T-helper 17 cell (primary cell): Measurements from ENCODE around the gene OGFRL1. TPM values are rescaled to one million over a fixed set of nuclear protein-coding genes. Genes with fewer than 3 reads are reported as not detected.

Experiments
- ATAC-seq: fragments of 150-1000 bp; cut with Tn5 transposase; 2 replicates; pipeline ENCODE4 v1.10.0; 2021; ENCODE audit warnings: mild to moderate bottlenecking, moderate library complexity
- DNase-seq, 3 donors: peaks; one replicate each; pipeline versions ENCODE4 v3.0.0 to v3.0.0-alpha.2; 2020 to 2021
- H3K9me3 ChIP-seq: one replicate; pipeline ENCODE4 v1.7.0; 2013; ENCODE audit warnings: low read length, mild to moderate bottlenecking; ENCODE audit not compliant: control insufficient read depth, poor library complexity, severe bottlenecking
- H3K27ac Mint-ChIP-seq: one replicate; pipeline ENCODE4 v1.8.0; 2022; ENCODE audit warnings: mild to moderate bottlenecking, moderate library complexity, mixed read lengths
- H3K27me3 Mint-ChIP-seq: one replicate; pipeline ENCODE4 v1.8.0; 2022; ENCODE audit warnings: mixed read lengths
- H3K36me3 Mint-ChIP-seq: one replicate; pipeline ENCODE4 v1.8.0; 2022; ENCODE audit warnings: low read depth, mixed read lengths
- H3K4me1 Mint-ChIP-seq: one replicate; pipeline ENCODE4 v1.8.0; 2022; ENCODE audit warnings: mild to moderate bottlenecking, mixed read lengths
- H3K4me3 Mint-ChIP-seq: one replicate; pipeline ENCODE4 v1.8.0; 2022; ENCODE audit warnings: mild to moderate bottlenecking, moderate library complexity, mixed read lengths
- total RNA-seq, 4 donors: library from RNA in 2 of 4; stranded (reverse) in 2 of 4; gene quantifications; one replicate each; pipeline ENCODE4 v1.2.3 and lab custom pipeline; 2022 to 2026

The OGFRL1 gene
- total RNA-seq, 2 donors from 2014 or later: 11.6 to 14.7 TPM

DNA sequence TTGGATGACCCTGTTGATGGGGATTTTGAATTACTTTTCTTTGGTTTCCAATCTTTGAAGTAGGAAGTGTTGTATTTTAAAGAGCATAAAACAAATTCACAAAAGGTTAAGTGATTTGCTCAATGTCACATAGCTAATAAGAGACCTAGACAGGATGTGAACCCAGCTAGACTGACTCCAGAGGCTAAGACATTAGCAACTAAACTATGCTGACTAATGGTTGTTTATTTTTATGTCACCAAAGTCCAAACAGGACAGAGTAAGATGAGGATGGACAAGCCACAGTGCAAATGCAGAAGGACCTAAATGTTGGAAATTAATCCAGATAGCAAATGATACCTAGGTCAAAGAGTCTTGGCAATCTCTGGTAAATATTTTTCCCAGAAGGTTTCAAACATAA is 38.0 kb downstream of the OGFRL1 start:
- no peaks in the 10 kb centered on the region for H3K9me3 ChIP-seq
- ATAC-seq (no peak), DNase-seq (no peak)
- Mint-ChIP-seq H3K4me3 (no peak overlapping the region), H3K27ac (no peak overlapping the region), H3K27me3 (peaks cover 58% of the 10 kb centered on the region), H3K36me3 (peaks cover 2% of the 10 kb centered on the region), H3K4me1 (peaks cover 5% of the 10 kb centered on the region)

DNA sequence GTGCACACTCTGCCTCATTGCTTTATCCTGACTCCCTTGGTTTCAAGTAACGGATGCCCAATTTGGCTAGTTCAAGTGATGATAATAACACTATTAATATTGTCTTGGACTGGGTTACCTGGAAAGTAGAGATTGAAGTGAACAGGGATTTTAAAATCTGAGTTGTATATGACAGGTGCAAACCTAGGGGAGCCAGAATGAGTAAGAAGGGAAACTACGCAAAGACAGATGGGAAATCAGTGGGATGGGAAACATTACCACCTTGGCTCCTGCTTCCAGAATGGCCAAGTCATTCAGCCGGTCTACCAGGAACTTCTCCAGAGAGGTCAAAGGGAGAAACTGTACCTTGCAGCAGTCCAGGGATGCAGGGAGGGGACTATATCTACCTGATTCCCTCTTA is 41.9 kb downstream of the OGFRL1 start:
- Mint-ChIP-seq H3K27me3 (peaks cover 44% of the 10 kb centered on the region), H3K4me1 (no peaks in the 10 kb centered on the region), H3K27ac (no peak overlapping the region), H3K36me3 (peaks cover 2% of the 10 kb centered on the region), H3K4me3 (no peak overlapping the region)
- no peaks in the 10 kb centered on the region for H3K9me3 ChIP-seq
- DNase-seq (no peak), ATAC-seq (no peak)

DNA sequence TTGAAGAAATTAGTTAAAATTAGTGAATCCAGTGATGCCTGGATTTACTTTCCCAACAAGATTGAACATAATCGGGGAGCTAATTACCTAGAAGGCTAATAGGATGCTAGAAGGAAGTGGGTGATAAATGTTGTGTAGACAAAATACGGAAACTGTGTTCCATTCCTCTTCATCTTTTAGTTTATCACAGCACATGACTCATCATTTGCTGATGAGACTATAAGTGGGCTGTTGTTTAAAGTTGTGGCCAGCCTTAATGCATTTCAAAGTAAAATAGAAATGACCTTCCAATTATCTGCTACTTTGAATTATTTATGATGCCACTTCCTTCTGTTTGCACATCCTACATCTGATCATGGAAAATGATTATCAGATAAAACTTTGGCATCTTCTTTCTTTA is 43.4 kb downstream of the OGFRL1 start:
- H3K9me3 ChIP-seq: no peaks in the 10 kb centered on the region
- Mint-ChIP-seq H3K27me3 (peaks cover 35% of the 10 kb centered on the region), H3K4me3 (no peak overlapping the region), H3K4me1 (no peaks in the 10 kb centered on the region), H3K36me3 (peaks cover 2% of the 10 kb centered on the region), H3K27ac (no peak overlapping the region)
- DNase-seq (no peak), ATAC-seq (no peak)

DNA sequence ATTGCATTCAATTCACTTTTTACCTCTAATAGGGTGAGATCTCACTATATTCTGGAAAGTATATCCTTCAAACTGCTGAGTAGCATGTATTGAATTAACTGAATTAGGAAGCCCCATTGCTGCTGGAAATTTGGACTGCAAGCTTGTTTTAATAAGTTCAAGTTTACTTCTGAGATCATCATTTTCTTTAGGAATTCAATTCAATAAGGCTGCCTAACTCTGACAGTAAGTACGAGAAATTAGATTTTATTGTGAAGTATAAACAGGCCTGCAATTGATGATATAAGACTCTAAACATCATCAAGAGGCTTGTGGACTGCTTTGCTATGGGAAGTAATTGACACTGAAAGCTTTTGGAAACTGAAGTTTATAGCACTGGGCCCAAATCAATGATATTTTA is 44.4 kb downstream of the OGFRL1 start:
- H3K9me3 ChIP-seq: no peaks in the 10 kb centered on the region
- Mint-ChIP-seq H3K27ac (no peak overlapping the region), H3K4me1 (no peaks in the 10 kb centered on the region), H3K36me3 (peaks cover 2% of the 10 kb centered on the region), H3K27me3 (peaks cover 27% of the 10 kb centered on the region), H3K4me3 (no peak overlapping the region)
- ATAC-seq: no peak
- no peak for DNase-seq

DNA sequence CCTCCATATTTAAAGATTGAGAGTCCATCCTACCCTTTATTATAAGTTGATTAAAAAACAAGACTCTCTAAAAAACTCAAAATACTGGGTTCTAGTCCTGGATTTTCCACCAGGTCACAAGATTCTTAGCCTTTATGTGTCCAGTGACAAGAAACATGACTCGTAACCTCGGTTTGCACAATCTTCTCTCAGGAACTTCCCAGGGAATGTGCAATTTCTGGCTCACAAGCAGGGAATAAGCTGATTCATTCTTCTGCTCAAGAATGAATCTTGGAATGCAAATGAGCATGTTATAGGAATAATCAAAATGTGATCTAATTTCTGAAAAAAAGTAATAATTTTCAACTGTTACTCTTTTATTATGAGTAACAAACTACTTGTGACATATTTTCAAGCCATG is 45.1 kb downstream of the OGFRL1 start:
- Mint-ChIP-seq H3K27me3 (peaks cover 21% of the 10 kb centered on the region), H3K4me1 (no peaks in the 10 kb centered on the region), H3K4me3 (no peak overlapping the region), H3K27ac (no peak overlapping the region), H3K36me3 (peaks cover 2% of the 10 kb centered on the region)
- DNase-seq (no peak), ATAC-seq (no peak)
- no peaks in the 10 kb centered on the region for H3K9me3 ChIP-seq

DNA sequence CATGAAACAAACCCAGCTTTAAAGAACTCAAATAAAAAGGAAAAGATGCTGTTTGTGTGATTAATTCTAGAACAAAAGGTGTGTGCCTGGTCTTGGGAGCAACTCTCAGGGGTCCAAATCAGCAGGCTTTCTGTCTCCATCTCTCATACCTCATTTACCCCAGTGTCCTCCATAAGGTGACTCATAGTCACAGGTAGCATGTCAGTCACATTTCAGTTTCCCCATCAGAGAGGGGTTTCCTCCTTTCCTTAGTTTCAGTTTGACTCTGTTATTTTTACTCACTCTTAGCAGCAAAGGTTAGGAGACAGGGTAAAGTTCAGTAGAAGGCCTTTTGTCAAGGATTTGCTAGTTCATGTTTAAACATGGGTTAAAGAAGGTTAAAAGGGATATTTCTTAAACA is 46.2 kb downstream of the OGFRL1 start:
- Mint-ChIP-seq H3K27me3 (peaks cover 14% of the 10 kb centered on the region), H3K36me3 (peaks cover 2% of the 10 kb centered on the region), H3K27ac (no peak overlapping the region), H3K4me3 (no peak overlapping the region), H3K4me1 (no peaks in the 10 kb centered on the region)
- ATAC-seq (no peak), DNase-seq (no peak)
- H3K9me3 ChIP-seq: no peaks in the 10 kb centered on the region

DNA sequence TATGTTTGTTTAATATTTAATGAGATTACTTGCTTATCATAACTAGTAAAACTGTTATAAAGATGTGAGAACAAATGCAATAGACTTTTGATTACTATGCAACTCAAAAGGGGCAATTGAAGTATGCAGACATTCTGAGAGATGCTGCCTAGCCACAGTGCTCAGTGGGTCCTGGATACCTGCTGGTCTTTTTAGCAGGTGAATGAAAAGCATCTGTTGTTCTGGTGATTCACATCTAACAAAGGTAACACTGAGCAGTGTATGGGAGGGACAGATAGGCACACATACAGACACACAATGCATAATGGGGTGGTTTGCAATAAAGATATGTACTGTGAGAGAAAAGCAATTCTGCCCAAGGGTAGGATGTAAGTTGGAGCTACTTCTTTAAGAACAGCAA is 46.9 kb downstream of the OGFRL1 start:
- no peak overlapping the region for H3K4me3 Mint-ChIP-seq
- H3K36me3 Mint-ChIP-seq: peaks cover 2% of the 10 kb centered on the region
- H3K27me3 Mint-ChIP-seq: peaks cover 10% of the 10 kb centered on the region
- no peak for ATAC-seq
- no peak for DNase-seq
- no peaks in the 10 kb centered on the region for H3K4me1 Mint-ChIP-seq
- H3K27ac Mint-ChIP-seq: no peak overlapping the region
- no peaks in the 10 kb centered on the region for H3K9me3 ChIP-seq

DNA sequence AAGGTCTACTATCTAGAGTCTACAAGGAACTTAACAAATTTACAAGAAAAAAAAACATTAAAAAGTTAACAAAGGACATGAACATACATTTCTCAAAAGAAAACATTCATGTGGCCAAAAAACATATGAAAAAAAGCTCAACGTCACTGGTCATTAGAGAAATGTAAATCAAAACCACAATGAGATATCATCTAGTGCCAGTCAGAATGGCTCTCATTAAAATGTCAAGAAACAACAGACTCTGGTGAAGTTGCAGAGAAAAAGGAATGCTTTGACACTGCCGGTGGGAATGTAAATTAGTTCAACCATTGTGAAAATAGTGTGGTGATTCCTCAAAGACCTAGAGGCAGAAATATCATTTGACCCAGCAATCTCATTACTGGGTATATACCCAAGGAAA is 48.3 kb downstream of the OGFRL1 start:
- Mint-ChIP-seq H3K36me3 (no peaks in the 10 kb centered on the region), H3K4me3 (no peak overlapping the region), H3K27me3 (no peaks in the 10 kb centered on the region), H3K27ac (no peak overlapping the region), H3K4me1 (no peaks in the 10 kb centered on the region)
- DNase-seq (no peak), ATAC-seq (no peak)
- H3K9me3 ChIP-seq: no peaks in the 10 kb centered on the region

DNA sequence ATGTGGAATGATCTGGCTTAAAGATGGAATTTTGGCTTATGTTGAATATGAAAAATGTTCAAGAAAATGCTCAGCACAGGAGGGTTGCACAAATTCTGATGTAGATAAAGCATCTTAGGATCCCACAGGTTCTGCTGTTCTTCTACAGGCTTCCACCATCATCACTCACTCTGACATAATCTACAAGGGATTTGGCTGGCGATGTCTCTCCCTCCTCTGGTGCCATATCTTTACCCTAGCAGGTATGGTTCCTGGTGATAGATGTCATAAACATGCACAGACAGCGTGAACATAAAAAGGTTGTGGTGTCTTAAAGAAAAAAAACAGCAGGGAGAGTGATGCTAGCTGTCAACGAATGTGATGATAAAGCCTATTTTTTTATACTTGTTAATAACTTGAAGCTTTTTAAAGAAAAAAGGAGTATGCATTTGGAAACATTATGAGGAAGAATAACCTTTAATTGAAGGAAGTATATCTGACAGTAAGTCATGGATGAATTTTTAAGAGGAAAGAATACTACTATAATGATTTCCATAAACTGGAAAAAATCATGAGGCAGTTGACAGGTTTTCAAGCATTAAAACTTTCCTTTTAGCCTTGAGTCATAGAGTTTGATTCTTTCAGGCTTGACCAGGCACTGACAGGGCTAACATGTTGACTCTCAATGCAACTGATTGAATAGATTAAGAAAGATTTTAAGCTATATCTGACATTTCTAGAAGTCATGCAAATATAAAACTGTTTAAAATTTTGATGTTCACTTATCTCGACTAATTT is 50.1 kb downstream of the OGFRL1 start:
- H3K27me3 Mint-ChIP-seq: peaks cover 8% of the 10 kb centered on the region
- no peak overlapping the region for H3K27ac Mint-ChIP-seq
- H3K4me1 Mint-ChIP-seq: no peaks in the 10 kb centered on the region
- DNase-seq: no peak
- no peak for ATAC-seq
- H3K9me3 ChIP-seq: no peaks in the 10 kb centered on the region
- no peak overlapping the region for H3K4me3 Mint-ChIP-seq
- H3K36me3 Mint-ChIP-seq: no peaks in the 10 kb centered on the region

DNA sequence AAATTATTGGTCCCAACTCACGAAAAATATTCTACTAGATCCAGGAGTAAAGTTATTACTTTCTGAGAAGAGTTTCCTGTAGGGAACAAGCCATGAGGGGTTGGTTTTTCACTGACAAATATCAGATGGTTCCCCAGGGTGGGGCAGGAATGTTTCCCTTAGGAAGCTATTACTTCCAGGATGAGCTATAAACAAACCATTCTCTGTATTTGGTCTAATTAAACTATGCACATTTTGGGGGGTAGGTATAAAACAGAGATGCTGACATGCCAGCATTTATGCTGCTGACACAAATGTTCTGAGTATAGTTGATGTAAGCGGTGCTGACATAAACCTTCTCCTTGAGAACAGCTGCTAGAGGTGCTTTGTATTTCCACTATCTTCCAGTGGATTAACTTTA is 54.2 kb downstream of the OGFRL1 start:
- Mint-ChIP-seq H3K4me3 (no peak overlapping the region), H3K27me3 (peaks cover 30% of the 10 kb centered on the region), H3K36me3 (no peaks in the 10 kb centered on the region), H3K27ac (no peak overlapping the region), H3K4me1 (peaks cover 8% of the 10 kb centered on the region)
- no peaks in the 10 kb centered on the region for H3K9me3 ChIP-seq
- DNase-seq (no peak), ATAC-seq (no peak)

DNA sequence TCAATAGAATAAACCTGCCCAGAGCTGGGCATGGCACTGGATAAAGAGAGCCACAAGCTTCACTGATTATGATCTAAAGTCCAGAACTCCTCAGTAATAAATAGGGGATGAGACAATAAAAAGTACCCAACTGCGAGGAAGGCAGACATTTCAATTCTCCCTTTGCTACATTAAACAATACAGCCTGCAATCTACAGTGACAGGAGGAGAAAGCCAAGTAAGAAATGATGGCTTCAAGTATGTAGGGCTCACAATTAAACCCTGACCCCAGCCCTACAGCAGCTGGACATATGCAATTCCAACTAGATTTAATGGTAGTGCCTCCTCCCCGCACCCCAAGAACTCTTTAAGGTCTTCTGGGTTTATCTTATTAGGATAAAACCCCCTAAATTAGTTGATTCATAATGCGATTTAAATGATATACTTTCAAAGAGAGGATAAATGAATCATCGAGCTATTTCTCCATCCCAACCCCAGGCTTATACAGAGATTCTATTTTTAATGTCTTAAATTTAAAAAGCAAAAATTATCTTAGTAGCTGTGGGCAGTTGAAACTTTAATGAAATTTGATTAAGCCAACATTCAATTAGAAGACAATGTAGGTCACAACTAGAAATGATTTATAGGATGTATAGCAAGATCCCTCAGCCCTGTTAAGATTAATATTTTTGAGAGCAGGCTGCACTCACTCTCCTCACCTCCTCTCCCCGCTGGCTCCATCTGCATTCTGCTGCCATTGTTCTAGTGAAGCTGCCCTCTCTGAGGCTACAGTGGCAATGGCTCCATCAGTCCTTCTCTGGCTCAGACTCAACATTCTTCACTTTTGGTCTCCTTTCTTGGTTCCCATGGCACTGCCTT is 57.1 kb downstream of the OGFRL1 start:
- no peak for ATAC-seq
- no peaks in the 10 kb centered on the region for H3K36me3 Mint-ChIP-seq
- H3K4me1 Mint-ChIP-seq: peaks cover 8% of the 10 kb centered on the region
- no peak for DNase-seq
- H3K27ac Mint-ChIP-seq: no peak overlapping the region
- no peak overlapping the region for H3K4me3 Mint-ChIP-seq
- H3K27me3 Mint-ChIP-seq: peaks cover 30% of the 10 kb centered on the region
- H3K9me3 ChIP-seq: no peaks in the 10 kb centered on the region

DNA sequence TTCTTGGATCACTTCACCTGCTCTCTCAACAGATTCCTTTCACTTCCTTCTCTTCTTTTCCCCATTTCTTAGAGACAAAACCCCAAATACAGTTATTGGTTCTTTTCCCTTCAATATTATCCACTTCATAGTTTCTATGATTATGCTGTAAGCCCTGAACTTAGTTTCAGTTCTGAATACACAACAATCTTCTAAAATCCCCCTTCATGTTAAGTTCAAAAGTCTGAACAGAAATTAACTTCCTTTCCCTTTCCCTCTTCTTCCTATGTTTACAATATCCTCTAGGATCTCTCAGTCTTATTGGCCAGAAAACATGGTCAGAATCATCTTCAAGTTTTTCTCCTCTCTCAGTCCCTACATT is 57.7 kb downstream of the OGFRL1 start:
- Mint-ChIP-seq H3K27me3 (peaks cover 30% of the 10 kb centered on the region), H3K4me1 (peaks cover 8% of the 10 kb centered on the region), H3K4me3 (no peak overlapping the region), H3K27ac (no peak overlapping the region), H3K36me3 (no peaks in the 10 kb centered on the region)
- ATAC-seq (no peak), DNase-seq (no peak)
- H3K9me3 ChIP-seq: no peaks in the 10 kb centered on the region

DNA sequence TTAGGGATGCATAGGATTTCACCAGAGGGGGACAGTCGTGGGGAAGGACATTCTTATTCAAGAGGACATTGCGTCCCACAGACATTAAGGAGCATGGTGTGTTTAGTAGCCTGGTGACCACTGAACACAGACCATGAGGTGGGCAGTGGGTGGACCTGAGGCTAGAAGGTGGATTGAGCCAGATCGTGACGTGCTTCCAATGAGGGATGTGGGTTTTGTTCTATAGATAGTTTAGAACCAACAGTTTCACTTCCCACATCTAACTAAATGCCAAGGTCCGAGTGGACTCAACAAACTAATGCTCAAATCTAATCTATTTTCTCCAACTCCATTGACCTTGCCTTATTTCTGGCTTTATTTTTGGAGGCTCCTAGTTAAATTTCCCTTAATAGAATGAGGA is 58.5 kb downstream of the OGFRL1 start:
- Mint-ChIP-seq H3K4me1 (peaks cover 8% of the 10 kb centered on the region), H3K36me3 (no peaks in the 10 kb centered on the region), H3K27ac (no peak overlapping the region), H3K4me3 (no peak overlapping the region), H3K27me3 (peaks cover 29% of the 10 kb centered on the region)
- DNase-seq (no peak), ATAC-seq (no peak)
- H3K9me3 ChIP-seq: no peaks in the 10 kb centered on the region

DNA sequence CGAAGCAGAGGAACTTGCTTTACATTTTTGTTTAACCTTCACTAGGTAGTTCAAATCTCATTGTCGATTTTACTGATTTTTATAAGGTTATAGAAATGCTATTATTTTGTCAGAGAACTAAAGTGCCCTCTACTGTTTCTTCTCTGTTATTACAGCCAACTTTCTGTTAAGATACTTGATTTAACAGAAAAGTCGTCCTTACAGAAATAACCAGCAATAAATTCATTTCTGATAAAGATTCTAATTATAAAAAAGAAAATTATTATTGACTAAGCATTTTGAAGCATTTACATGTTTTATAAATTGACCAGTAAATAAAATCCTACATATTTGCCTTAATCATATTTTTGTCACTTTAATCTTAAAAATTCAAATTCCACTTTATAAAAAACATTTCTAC is 60.8 kb downstream of the OGFRL1 start:
- peaks cover 8% of the 10 kb centered on the region for H3K4me1 Mint-ChIP-seq
- no peaks in the 10 kb centered on the region for H3K9me3 ChIP-seq
- peaks cover 15% of the 10 kb centered on the region for H3K27me3 Mint-ChIP-seq
- H3K36me3 Mint-ChIP-seq: no peaks in the 10 kb centered on the region
- no peak overlapping the region for H3K27ac Mint-ChIP-seq
- no peak for ATAC-seq
- DNase-seq: no peak
- H3K4me3 Mint-ChIP-seq: no peak overlapping the region
